Mesenchymal stem cell (in vitro differentiated cells and primary cell): Measurements from ENCODE around the gene RAD51B.
A peak's percentile ranks its signal among the peaks of the same experiment; 100 is the strongest.

ENCODE experiments used
- DNase-seq: peaks from one replicate; pipeline ENCODE4 v3.0.0-alpha.2; 2013
- H2AFZ ChIP-seq: one replicate; pipeline ENCODE4 v1.6.1; 2013; ENCODE audit warnings: low read depth, mild to moderate bottlenecking, control low read depth, inconsistent platforms, low read length, moderate library complexity
- H2AK5ac ChIP-seq: 2 replicates; pipeline ENCODE4 v1.6.1; 2013; ENCODE audit warnings: low read length, moderate library complexity, mild to moderate bottlenecking, inconsistent platforms; ENCODE audit not compliant: severe bottlenecking
- H2BK120ac ChIP-seq: one replicate; pipeline ENCODE4 v1.6.1; 2013; ENCODE audit warnings: low read depth, mild to moderate bottlenecking, inconsistent platforms, low read length, moderate library complexity
- H2BK12ac ChIP-seq, 2 experiments: one replicate each; pipeline ENCODE4 v1.6.1; 2013; ENCODE audit warnings: inconsistent platforms in 2 of 2, low read length in 2 of 2, mild to moderate bottlenecking in 2 of 2, moderate library complexity in 2 of 2, control low read depth in 1 of 2
- H2BK15ac ChIP-seq: one replicate; pipeline ENCODE4 v1.6.1; 2013; ENCODE audit warnings: mild to moderate bottlenecking, low read depth, inconsistent platforms; ENCODE audit not compliant: poor library complexity, severe bottlenecking
- H2BK5ac ChIP-seq: 2 replicates; pipeline ENCODE4 v1.6.1; 2013; ENCODE audit warnings: low read depth, mild to moderate bottlenecking, low read length, control low read depth, inconsistent platforms; ENCODE audit not compliant: poor library complexity, severe bottlenecking
- H3K14ac ChIP-seq, 2 experiments: one replicate each; pipeline ENCODE4 v1.6.1; 2013; ENCODE audit warnings: inconsistent platforms in 2 of 2, low read length in 2 of 2, control low read depth in 1 of 2, mild to moderate bottlenecking in 1 of 2, moderate library complexity in 1 of 2
- H3K18ac ChIP-seq, 2 experiments: one replicate each; pipeline ENCODE4 v1.6.1; 2013; ENCODE audit warnings: inconsistent platforms in 2 of 2, low read length in 2 of 2, control low read depth in 1 of 2, low read depth in 1 of 2, mild to moderate bottlenecking in 1 of 2
- H3K23ac ChIP-seq, 2 experiments: one replicate each; pipeline ENCODE4 v1.6.1; 2013; ENCODE audit warnings: inconsistent platforms in 2 of 2, low read length in 2 of 2, mild to moderate bottlenecking in 2 of 2, moderate library complexity in 2 of 2, control low read depth in 1 of 2
- H3K27ac ChIP-seq: 2 replicates; pipeline ENCODE4 v1.5.1; 2013; ENCODE audit warnings: mild to moderate bottlenecking, moderate library complexity, low read length, control low read depth, inconsistent platforms; ENCODE audit not compliant: poor library complexity, severe bottlenecking
- H3K27me3 ChIP-seq, 2 experiments: 2 replicates each; pipeline versions ENCODE4 v1.6.1 to v1.7.0; 2013; ENCODE audit warnings: low read length in 2 of 2, mild to moderate bottlenecking in 2 of 2, moderate library complexity in 2 of 2, control low read depth in 1 of 2, inconsistent platforms in 1 of 2; ENCODE audit not compliant: control insufficient read depth in 1 of 2, insufficient read depth in 1 of 2
- H3K36me3 ChIP-seq, 2 experiments: 2 replicates each; pipeline versions ENCODE4 v1.6.1 to v1.7.0; 2013; ENCODE audit warnings: low read length in 2 of 2, control low read depth in 1 of 2, inconsistent platforms in 1 of 2, low read depth in 1 of 2, mild to moderate bottlenecking in 1 of 2; ENCODE audit not compliant: insufficient read depth in 2 of 2, control insufficient read depth in 1 of 2
- H3K4ac ChIP-seq, 2 experiments: one replicate each; pipeline ENCODE4 v1.6.1; 2013; ENCODE audit warnings: inconsistent platforms in 2 of 2, low read length in 2 of 2, mild to moderate bottlenecking in 2 of 2, moderate library complexity in 2 of 2, control low read depth in 1 of 2, low read depth in 1 of 2
- H3K4me1 ChIP-seq: 2 replicates; pipeline ENCODE4 v1.6.1; 2013; ENCODE audit warnings: low read depth, low read length, control low read depth; ENCODE audit not compliant: control insufficient read depth, insufficient read depth
- H3K4me2 ChIP-seq: 2 replicates; pipeline ENCODE4 v1.6.1; 2013; ENCODE audit warnings: low read length, mild to moderate bottlenecking, inconsistent platforms; ENCODE audit not compliant: poor library complexity, severe bottlenecking
- H3K4me3 ChIP-seq, 2 experiments: 2 replicates each; pipeline versions ENCODE4 v1.5.1 to v1.7.0; 2013; ENCODE audit warnings: low read length in 2 of 2, mild to moderate bottlenecking in 2 of 2, control low read depth in 1 of 2, low read depth in 1 of 2; ENCODE audit not compliant: insufficient read depth in 1 of 2
- H3K79me1 ChIP-seq: replicated peaks from 2 replicates; pipeline ENCODE4 v1.6.1; 2013; ENCODE audit warnings: mild to moderate bottlenecking, control low read depth, low read length, inconsistent platforms; ENCODE audit not compliant: poor library complexity, severe bottlenecking
- H3K9ac ChIP-seq: 2 replicates; pipeline ENCODE4 v1.7.0; 2013; ENCODE audit warnings: mild to moderate bottlenecking, low read length, moderate library complexity
- H3K9me3 ChIP-seq: 2 replicates; pipeline ENCODE4 v1.7.0; 2013; ENCODE audit warnings: mild to moderate bottlenecking, low read length; ENCODE audit not compliant: control insufficient read depth
- H4K8ac ChIP-seq: one replicate; pipeline ENCODE4 v1.6.1; 2013; ENCODE audit warnings: inconsistent platforms, mild to moderate bottlenecking, low read length, moderate library complexity
- H4K91ac ChIP-seq: one replicate; pipeline ENCODE4 v1.6.1; 2013; ENCODE audit warnings: mild to moderate bottlenecking, low read length, inconsistent platforms
- WGBS: methylation state at CpG from one replicate; pipeline ENCODE4 v1.1.7; 2013; ENCODE audit warnings: mixed read lengths; 5-methylcytosine and 5-hydroxymethylcytosine counted together

Gene RAD51B

GRCh38 chr14:68658029-68658509 lies 838.5 kb downstream of the RAD51B start:
- no peaks in the 10 kb centered on the region for H3K27me3 ChIP-seq
- H3K4ac ChIP-seq: peak overlapping the region; percentile 35 to 68
- peak overlapping the region; percentile 73 for H2BK15ac ChIP-seq
- H3K36me3 ChIP-seq: no peaks in the 10 kb centered on the region
- H3K4me2 ChIP-seq: no peak overlapping the region
- H2BK12ac ChIP-seq: peak overlapping the region; percentile 90 to 96
- H2AFZ ChIP-seq: no peak overlapping the region
- H3K18ac ChIP-seq: peak overlapping the region; percentile 81 to 91
- H2BK120ac ChIP-seq: peak overlapping the region; percentile 80
- no peak for DNase-seq
- peaks cover 20% of the 10 kb centered on the region for H3K4me1 ChIP-seq
- no peak overlapping the region for H3K4me3 ChIP-seq
- peak overlapping the region; percentile 53 for H4K91ac ChIP-seq
- no peak overlapping the region for H3K27ac ChIP-seq
- no peak overlapping the region for H3K9ac ChIP-seq
- no peaks in the 10 kb centered on the region for H3K79me1 ChIP-seq
- peak overlapping the region in 1 of 2 experiments; percentile 45 for H3K14ac ChIP-seq
- peak overlapping the region; percentile 28 for H2AK5ac ChIP-seq
- 86% methylated on average over 8 of the region's 8 CpGs for WGBS
- H4K8ac ChIP-seq: peak overlapping the region; percentile 71
- no peaks in the 10 kb centered on the region for H3K9me3 ChIP-seq
- H2BK5ac ChIP-seq: no peak overlapping the region
- no peak overlapping the region for H3K23ac ChIP-seq

GRCh38 chr14:68658943-68659931 lies 839.7 kb downstream of the RAD51B start:
- Histone ChIP-seq H4K91ac (peak overlapping the region; percentile 96), H3K4me3 (no peak overlapping the region), H3K23ac (no peak overlapping the region), H3K27ac (no peak overlapping the region), H2AK5ac (no peak overlapping the region), H2AFZ (peak overlapping the region; percentile 6), H3K27me3 (no peaks in the 10 kb centered on the region), H3K36me3 (no peaks in the 10 kb centered on the region), H4K8ac (peak overlapping the region; percentile 71), H2BK15ac (peak overlapping the region; percentile 96), H3K9ac (peak overlapping the region; percentile 27), H3K4ac (peak overlapping the region; percentile 35 to 96), H3K79me1 (no peaks in the 10 kb centered on the region), H3K9me3 (no peaks in the 10 kb centered on the region), H2BK120ac (peak overlapping the region; percentile 65), H3K18ac (peak overlapping the region; percentile 81 to 91), H3K4me1 (peaks cover 20% of the 10 kb centered on the region), H3K4me2 (no peak overlapping the region), H2BK5ac (no peak overlapping the region), H2BK12ac (peak overlapping the region; percentile 94 to 97), H3K14ac (peak overlapping the region in 1 of 2 experiments; percentile 92)
- DNase-seq: peak; percentile 68
- WGBS: 52% methylated on average over 13 of the region's 20 CpGs

- Histone ChIP-seq H3K79me1 (no peaks in the 10 kb centered on the region), H2AFZ (no peak overlapping the region), H3K9me3 (no peaks in the 10 kb centered on the region), H3K4me1 (peaks cover 14% of the 10 kb centered on the region), H3K27me3 (no peaks in the 10 kb centered on the region), H3K18ac (peak overlapping the region; percentile 19 to 89), H2BK120ac (no peak overlapping the region), H2BK15ac (no peak overlapping the region), H2BK12ac (peak overlapping the region; percentile 88 to 89), H3K4ac (peak overlapping the region; percentile 32 to 36), H4K91ac (peak overlapping the region; percentile 19), H3K14ac (no peak overlapping the region), H3K36me3 (no peaks in the 10 kb centered on the region), H2AK5ac (no peak overlapping the region), H3K27ac (no peak overlapping the region), H2BK5ac (no peak overlapping the region), H3K9ac (no peak overlapping the region), H3K4me3 (no peak overlapping the region), H3K4me2 (no peak overlapping the region), H4K8ac (peak overlapping the region; percentile 54), H3K23ac (no peak overlapping the region)
- DNase-seq: no peak
- WGBS: 96% methylated on average over 6 of the region's 6 CpGs
These were observed 840.9 kb downstream of the RAD51B start for GRCh38 chr14:68660495-68660894.
